Measurements from ENCODE around the gene RDM1.

RDM1 gene

DNA sequence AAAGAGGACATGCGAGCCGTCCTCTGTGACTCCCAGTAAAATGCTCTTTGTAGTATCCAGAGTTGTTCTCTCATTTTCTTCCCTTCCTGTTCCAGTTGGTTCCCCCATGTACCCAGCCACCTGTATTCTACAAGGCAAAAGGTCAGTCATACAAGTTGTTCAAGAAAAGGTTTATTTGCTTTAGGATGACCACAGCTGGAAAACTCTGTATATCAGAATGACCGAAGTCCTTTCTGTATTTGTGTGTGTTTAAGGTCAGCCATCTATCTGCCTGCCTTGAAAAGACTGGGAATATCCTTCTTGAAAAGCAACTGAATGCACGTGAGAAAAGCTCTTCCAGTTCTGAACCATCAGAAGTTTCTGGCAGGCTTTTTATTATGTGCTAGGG, 42.4 kb upstream of the RDM1 start:
- no peak overlapping the region for H3K4me3 ChIP-seq (ENCODE audit: severe bottlenecking)
- peaks cover 11% of the 10 kb centered on the region for H3K4me1 ChIP-seq (ENCODE audit: insufficient read depth, poor library complexity, severe bottlenecking)
- ATAC-seq (ENCODE audit: low read depth): no peak
- H3K27ac ChIP-seq (ENCODE audit: poor library complexity, severe bottlenecking): no peak overlapping the region
- TF ChIP-seq, protein P1, sequence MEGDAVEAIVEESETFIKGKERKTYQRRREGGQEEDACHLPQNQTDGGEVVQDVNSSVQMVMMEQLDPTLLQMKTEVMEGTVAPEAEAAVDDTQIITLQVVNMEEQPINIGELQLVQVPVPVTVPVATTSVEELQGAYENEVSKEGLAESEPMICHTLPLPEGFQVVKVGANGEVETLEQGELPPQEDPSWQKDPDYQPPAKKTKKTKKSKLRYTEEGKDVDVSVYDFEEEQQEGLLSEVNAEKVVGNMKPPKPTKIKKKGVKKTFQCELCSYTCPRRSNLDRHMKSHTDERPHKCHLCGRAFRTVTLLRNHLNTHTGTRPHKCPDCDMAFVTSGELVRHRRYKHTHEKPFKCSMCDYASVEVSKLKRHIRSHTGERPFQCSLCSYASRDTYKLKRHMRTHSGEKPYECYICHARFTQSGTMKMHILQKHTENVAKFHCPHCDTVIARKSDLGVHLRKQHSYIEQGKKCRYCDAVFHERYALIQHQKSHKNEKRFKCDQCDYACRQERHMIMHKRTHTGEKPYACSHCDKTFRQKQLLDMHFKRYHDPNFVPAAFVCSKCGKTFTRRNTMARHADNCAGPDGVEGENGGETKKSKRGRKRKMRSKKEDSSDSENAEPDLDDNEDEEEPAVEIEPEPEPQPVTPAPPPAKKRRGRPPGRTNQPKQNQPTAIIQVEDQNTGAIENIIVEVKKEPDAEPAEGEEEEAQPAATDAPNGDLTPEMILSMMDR (IDR thresholded peaks at IDR 0.05; ENCODE audit: poor library complexity, severe bottlenecking): no peak
- DNase-seq (ENCODE audit: low spot score): no peak
- H3K9me3 ChIP-seq (ENCODE audit: severe bottlenecking): peaks cover 3% of the 10 kb centered on the region
- H3K36me3 ChIP-seq (ENCODE audit: low read depth): no peaks in the 10 kb centered on the region
- H3K27me3 ChIP-seq (ENCODE audit: insufficient read depth, poor library complexity, severe bottlenecking): no peaks in the 10 kb centered on the region

DNA sequence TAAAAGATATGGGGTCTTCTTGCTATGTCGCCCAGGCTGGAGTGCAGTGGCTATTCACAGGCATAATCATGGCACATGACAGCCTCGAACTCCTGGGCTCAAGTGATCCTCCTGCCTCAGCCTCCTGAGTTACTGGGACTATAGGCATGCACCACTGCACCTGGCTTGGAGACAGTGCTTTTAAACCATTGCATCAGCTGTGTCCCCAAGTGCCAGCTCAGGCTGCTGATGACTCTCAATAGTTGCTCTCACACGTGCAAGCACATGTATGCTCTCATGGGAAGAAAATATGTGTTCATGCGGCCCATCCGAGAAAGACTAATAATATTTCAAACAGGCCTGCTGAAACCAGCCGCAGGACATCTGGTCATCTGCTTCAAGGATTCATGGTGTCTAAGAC, 42.0 kb upstream of the RDM1 start:
- ATAC-seq (ENCODE audit: low read depth) (no peak), DNase-seq (ENCODE audit: low spot score) (no peak)
- H3K27me3 ChIP-seq (ENCODE audit: insufficient read depth, poor library complexity, severe bottlenecking): no peaks in the 10 kb centered on the region
- H3K9me3 ChIP-seq (ENCODE audit: severe bottlenecking): peaks cover 3% of the 10 kb centered on the region
- no peak overlapping the region for H3K4me3 ChIP-seq (ENCODE audit: severe bottlenecking)
- peaks cover 11% of the 10 kb centered on the region for H3K4me1 ChIP-seq (ENCODE audit: insufficient read depth, poor library complexity, severe bottlenecking)
- no peak overlapping the region for H3K27ac ChIP-seq (ENCODE audit: poor library complexity, severe bottlenecking)
- TF ChIP-seq, protein P1 (IDR thresholded peaks at IDR 0.05; ENCODE audit: poor library complexity, severe bottlenecking): no peak
- H3K36me3 ChIP-seq (ENCODE audit: low read depth): no peaks in the 10 kb centered on the region

- Histone ChIP-seq H3K27me3 (ENCODE audit: insufficient read depth, poor library complexity, severe bottlenecking) (no peaks in the 10 kb centered on the region), H3K4me3 (ENCODE audit: severe bottlenecking) (no peak overlapping the region), H3K27ac (ENCODE audit: poor library complexity, severe bottlenecking) (no peak overlapping the region), H3K9me3 (ENCODE audit: severe bottlenecking) (peaks cover 3% of the 10 kb centered on the region), H3K4me1 (ENCODE audit: insufficient read depth, poor library complexity, severe bottlenecking) (peaks cover 11% of the 10 kb centered on the region), H3K36me3 (ENCODE audit: low read depth) (no peaks in the 10 kb centered on the region)
- DNase-seq (ENCODE audit: low spot score) (no peak), ATAC-seq (ENCODE audit: low read depth) (no peak)
- TF ChIP-seq, protein P1 (IDR thresholded peaks at IDR 0.05; ENCODE audit: poor library complexity, severe bottlenecking): no peak
Observed at GRCh38 chr17:35972066-35972465, 41.5 kb upstream of the RDM1 start.

DNA sequence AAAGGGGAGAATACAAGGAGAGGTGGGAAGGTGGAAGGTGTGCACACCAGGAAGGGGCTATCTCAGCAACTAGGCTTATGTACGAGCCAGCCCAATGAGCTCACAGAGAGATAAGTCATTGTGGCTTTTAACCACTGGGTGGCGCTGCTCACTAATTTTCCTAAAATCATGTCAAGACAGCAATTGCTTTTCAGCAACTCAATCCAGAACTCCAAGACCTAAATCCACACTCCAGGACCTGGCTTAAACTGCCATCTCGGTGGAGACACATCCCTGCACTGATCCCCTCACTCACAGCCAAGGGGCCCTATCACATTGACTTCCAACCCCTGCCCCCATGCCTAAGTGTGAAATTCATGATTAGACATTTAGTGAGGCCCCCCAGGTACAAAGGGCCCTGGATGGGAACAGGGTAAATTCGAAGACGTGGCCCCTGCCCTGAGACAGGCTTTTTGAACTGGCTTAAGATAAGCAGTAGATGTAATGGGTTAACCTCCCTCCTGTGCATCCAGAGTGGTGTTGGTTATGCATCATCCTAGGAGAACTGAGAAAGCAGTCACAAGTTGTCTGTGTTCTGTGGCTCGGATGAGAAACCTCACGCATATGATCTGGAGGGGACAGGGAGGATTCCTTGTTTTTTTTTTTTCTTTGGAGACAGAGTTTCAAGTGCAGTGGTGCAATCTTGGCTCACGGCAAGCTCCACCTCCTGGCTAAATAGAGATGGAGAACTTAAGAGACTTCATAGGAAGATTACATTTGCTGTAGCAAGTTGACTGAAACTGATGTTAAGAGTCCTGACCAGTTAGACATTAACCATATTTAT, 39.2 kb upstream of the RDM1 start:
- peak; percentile 62 for ATAC-seq (ENCODE audit: low read depth)
- H3K27me3 ChIP-seq (ENCODE audit: insufficient read depth, poor library complexity, severe bottlenecking): no peaks in the 10 kb centered on the region
- H3K4me1 ChIP-seq (ENCODE audit: insufficient read depth, poor library complexity, severe bottlenecking): peaks cover 11% of the 10 kb centered on the region
- no peaks in the 10 kb centered on the region for H3K9me3 ChIP-seq (ENCODE audit: severe bottlenecking)
- no peak overlapping the region for H3K27ac ChIP-seq (ENCODE audit: poor library complexity, severe bottlenecking)
- H3K4me3 ChIP-seq (ENCODE audit: severe bottlenecking): no peak overlapping the region
- no peak for DNase-seq (ENCODE audit: low spot score)
- TF ChIP-seq, protein P1 (IDR thresholded peaks at IDR 0.05; ENCODE audit: poor library complexity, severe bottlenecking): peak; percentile 85
- no peaks in the 10 kb centered on the region for H3K36me3 ChIP-seq (ENCODE audit: low read depth)

DNA sequence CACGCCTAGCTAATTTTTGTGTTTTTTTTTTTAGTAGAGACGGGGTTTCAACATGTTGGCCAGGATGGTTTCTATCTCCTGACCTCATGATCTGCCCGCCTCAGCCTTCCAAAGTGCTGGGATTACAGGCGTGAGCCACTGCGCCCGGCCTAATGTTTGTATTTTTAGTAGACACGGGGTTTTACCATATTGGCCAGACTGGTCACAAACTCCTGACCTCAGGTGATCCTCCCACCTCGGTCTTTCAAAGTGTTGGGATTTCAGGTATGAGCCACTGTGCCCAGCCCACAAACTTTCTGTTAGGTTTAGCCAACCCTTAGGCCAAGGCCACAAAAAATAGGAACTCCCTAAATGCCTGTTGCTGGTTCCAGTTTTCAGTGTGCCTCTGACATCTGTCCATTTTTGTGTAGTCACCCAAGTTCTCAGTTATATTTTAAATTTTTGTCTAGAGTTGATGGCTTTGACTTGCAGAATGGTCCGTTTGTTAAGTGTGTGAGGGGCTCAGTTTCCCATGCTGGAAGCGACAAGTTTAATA, 38.0 kb upstream of the RDM1 start:
- DNase-seq (ENCODE audit: low spot score): no peak
- H3K27me3 ChIP-seq (ENCODE audit: insufficient read depth, poor library complexity, severe bottlenecking): no peaks in the 10 kb centered on the region
- no peak overlapping the region for H3K27ac ChIP-seq (ENCODE audit: poor library complexity, severe bottlenecking)
- H3K36me3 ChIP-seq (ENCODE audit: low read depth): no peaks in the 10 kb centered on the region
- no peak for ATAC-seq (ENCODE audit: low read depth)
- H3K9me3 ChIP-seq (ENCODE audit: severe bottlenecking): no peaks in the 10 kb centered on the region
- H3K4me3 ChIP-seq (ENCODE audit: severe bottlenecking): no peak overlapping the region
- H3K4me1 ChIP-seq (ENCODE audit: insufficient read depth, poor library complexity, severe bottlenecking): peaks cover 5% of the 10 kb centered on the region
- TF ChIP-seq, protein P1 (IDR thresholded peaks at IDR 0.05; ENCODE audit: poor library complexity, severe bottlenecking): no peak
